K562 (cell line): ENCODE measurements around the gene SNAP23. TPM values are rescaled to one million over a fixed set of nuclear protein-coding genes. Genes with fewer than 3 reads are reported as not detected.

Experiments used
- BRD4 ChIP-seq: fragments of 200-600 bp; sonication (generic); IDR thresholded peaks from 2 replicates; pipeline ENCODE4 v1.6.1; 2017; ENCODE audit warnings: inconsistent platforms
- KLF16 ChIP-seq: IDR thresholded peaks from 2 replicates; pipeline ENCODE4 v1.6.1; 2016; ENCODE audit warnings: antibody characterized with exemption
- SMARCE1 ChIP-seq: fragments of 450-650 bp; IDR thresholded peaks from 2 replicates; pipeline ENCODE4 v1.7.1; 2016; ENCODE audit warnings: mild to moderate bottlenecking
- TAF9B ChIP-seq: fragments of 450-650 bp; IDR thresholded peaks from 2 replicates; pipeline ENCODE4 v1.6.1; 2018; ENCODE audit warnings: mild to moderate bottlenecking; ENCODE audit not compliant: partially characterized antibody
- TARDBP ChIP-seq: fragments of 450-650 bp; IDR thresholded peaks from 2 replicates; pipeline ENCODE4 v1.6.1; 2016
- ZNF165 ChIP-seq: fragments of 250-450 bp; sonication (Bioruptor Pico); IDR thresholded peaks from 2 replicates; pipeline ENCODE4 v1.4.0; 2020; ENCODE audit warnings: borderline replicate concordance
- ZNF263 ChIP-seq: sonication (generic); formaldehyde crosslinking; IDR thresholded peaks from 2 replicates; pipeline ENCODE4 v1.8.0; 2022; ENCODE audit warnings: mild to moderate bottlenecking, missing genetic modification reagents, borderline replicate concordance
- ZNF445 ChIP-seq: fragments of 250-450 bp; sonication (Bioruptor Pico); IDR thresholded peaks from 2 replicates; pipeline ENCODE4 v1.4.0; 2020; ENCODE audit warnings: low read depth, mild to moderate bottlenecking, moderate library complexity
- ZNF507 ChIP-seq: conservative IDR thresholded peaks from 2 replicates; pipeline ENCODE4 v1.6.1; 2017; ENCODE audit warnings: missing genetic modification characterization, missing compliant biosample characterization
- ZNF589 ChIP-seq: fragments of 200-800 bp; sonication (Bioruptor generic); IDR thresholded peaks from 2 replicates; pipeline ENCODE4 v1.6.1; 2016; ENCODE audit warnings: low read depth, missing genetic modification characterization, missing compliant biosample characterization
- ZNF830 ChIP-seq: fragments of 250-450 bp; sonication (Bioruptor Pico); IDR thresholded peaks from 2 replicates; pipeline ENCODE4 v1.5.0; 2021; ENCODE audit warnings: mild to moderate bottlenecking
- polyA plus RNA-seq, 8 experiments: library from polyadenylated mRNA; depleted of rRNA in 4 of 8; stranded (reverse) in 5 of 8; unstranded in 3 of 8; fragments of >200 nt; fragmentation: Nextera tagmentation in 2 of 8; fragmentation: Illumina TruSeq in 1 of 8; extraction: Ambion mirVana in 2 of 8; extraction: Trizol in 1 of 8; gene quantifications; 2 replicates each; pipeline versions ENCODE4 v1.2.1 to v1.2.3, GENCODE V29; 2011 to 2014; ENCODE audit warnings: inconsistent platforms in 1 of 8, missing spikeins in 1 of 8
- total RNA-seq, 7 experiments: library from RNA; depleted of rRNA in 6 of 7; stranded (reverse); fragments of >200 nt in 6 of 7; fragmentation: Illumina TruSeq in 2 of 7; extraction: Trizol in 2 of 7; gene quantifications; 2 replicates each; pipeline versions ENCODE4 v1.2.1 to v1.2.3, GENCODE V29; 2011 to 2021; ENCODE audit warnings: low replicate concordance in 1 of 7
- TF ChIP-seq, protein P1 (sequence below): fragments of 250-450 bp; sonication (Bioruptor Pico); IDR thresholded peaks from 2 replicates; pipeline ENCODE4 v1.5.0; 2021
- TF ChIP-seq, protein P2 (sequence below): sonication (generic); formaldehyde crosslinking; IDR thresholded peaks from 2 replicates; pipeline ENCODE4 v1.8.1; 2023; ENCODE audit warnings: missing genetic modification reagents, mild to moderate bottlenecking, borderline replicate concordance
- TF ChIP-seq, protein P3 (sequence below): fragments of 450-650 bp; formaldehyde crosslinking; IDR thresholded peaks from 2 replicates; pipeline ENCODE4 v1.4.0; 2020; ENCODE audit warnings: mild to moderate bottlenecking, mixed read lengths
- TF ChIP-seq, protein P4 (sequence below), 2 experiments: fragments of 250-450 bp in 1 of 2; fragments of 450-650 bp in 1 of 2; sonication (Bioruptor Pico) in 1 of 2; IDR thresholded peaks; 2 replicates each; pipeline versions ENCODE4 v1.6.1 to v1.8.0; 2016 to 2021; ENCODE audit warnings: mild to moderate bottlenecking in 2 of 2, moderate library complexity in 2 of 2, missing compliant biosample characterization in 1 of 2, missing genetic modification characterization in 1 of 2
- TF ChIP-seq, protein P5 (sequence below): fragments of 450-650 bp; formaldehyde crosslinking; IDR thresholded peaks from 2 replicates; pipeline ENCODE4 v1.4.0; 2020; ENCODE audit warnings: mild to moderate bottlenecking, moderate library complexity

SNAP23 gene
- total and polyA plus RNA-seq, 9 of the 15 experiments (the other 6 are each of a cell fraction or from before 2014, with no cell fraction given), result 78.9 to 168 (median 117) TPM

DNA sequence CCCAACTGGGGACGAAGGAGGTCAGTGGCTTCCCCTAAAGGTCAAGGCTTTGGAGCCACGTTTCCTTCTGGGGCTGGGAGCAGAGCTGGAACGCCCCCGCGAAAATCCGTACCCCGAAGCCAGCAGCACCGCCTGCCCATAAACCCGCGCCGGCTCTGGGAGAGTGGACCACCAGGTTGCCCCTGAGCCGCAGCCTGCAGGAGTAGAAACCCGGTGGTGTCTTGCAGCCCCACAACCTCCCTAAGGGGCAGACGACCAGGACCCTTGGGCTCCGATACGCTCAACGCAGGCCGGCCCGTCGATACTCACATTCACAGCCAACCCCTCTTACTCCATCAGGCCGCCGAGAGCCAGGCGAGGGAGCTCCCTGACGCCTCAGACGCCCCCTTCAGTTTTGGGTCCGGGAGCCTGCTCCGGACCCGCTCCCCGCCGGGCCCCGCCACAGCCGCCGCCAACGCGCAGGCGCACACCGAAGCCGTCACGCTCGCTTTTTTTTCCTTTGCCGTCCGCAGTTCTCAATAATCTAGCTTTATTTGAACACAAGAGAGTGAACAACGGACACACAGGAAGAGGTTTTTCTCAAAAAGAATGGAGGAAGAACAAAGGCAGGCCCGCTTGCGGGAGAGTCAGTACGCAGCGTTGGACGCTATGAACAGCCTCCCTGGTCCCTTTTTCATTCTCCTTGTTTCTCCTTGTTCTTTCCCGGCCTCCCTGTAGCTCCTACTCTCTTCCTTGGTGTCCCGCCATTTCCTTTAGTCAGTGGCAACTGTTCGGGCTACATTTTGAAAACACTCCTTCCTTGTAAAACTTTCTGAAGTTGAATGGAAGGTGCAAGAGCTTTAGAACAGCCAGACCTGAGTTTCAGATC lies 4.5 kb upstream of the SNAP23 start, which contains the start of gene ZNF106 (continued):
- no peak for TF ChIP-seq ZNF263
- TF ChIP-seq ZNF507 (tag), result no peak
- TF ChIP-seq TARDBP, result no peak
- TF ChIP-seq SMARCE1, result peak; percentile 31; the same call in 1 of the 2 replicates
- peak; percentile 73 for TF ChIP-seq ZNF589 (CRISPR knock-in tag)
- TF ChIP-seq, protein P1, sequence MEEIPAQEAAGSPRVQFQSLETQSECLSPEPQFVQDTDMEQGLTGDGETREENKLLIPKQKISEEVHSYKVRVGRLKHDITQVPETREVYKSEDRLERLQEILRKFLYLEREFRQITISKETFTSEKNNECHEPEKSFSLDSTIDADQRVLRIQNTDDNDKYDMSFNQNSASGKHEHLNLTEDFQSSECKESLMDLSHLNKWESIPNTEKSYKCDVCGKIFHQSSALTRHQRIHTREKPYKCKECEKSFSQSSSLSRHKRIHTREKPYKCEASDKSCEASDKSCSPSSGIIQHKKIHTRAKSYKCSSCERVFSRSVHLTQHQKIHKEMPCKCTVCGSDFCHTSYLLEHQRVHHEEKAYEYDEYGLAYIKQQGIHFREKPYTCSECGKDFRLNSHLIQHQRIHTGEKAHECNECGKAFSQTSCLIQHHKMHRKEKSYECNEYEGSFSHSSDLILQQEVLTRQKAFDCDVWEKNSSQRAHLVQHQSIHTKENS (CRISPR knock-in tag), result no peak
- peak; percentile 66; the same call in 1 of the 2 replicates for TF ChIP-seq BRD4
- TF ChIP-seq, protein P2, sequence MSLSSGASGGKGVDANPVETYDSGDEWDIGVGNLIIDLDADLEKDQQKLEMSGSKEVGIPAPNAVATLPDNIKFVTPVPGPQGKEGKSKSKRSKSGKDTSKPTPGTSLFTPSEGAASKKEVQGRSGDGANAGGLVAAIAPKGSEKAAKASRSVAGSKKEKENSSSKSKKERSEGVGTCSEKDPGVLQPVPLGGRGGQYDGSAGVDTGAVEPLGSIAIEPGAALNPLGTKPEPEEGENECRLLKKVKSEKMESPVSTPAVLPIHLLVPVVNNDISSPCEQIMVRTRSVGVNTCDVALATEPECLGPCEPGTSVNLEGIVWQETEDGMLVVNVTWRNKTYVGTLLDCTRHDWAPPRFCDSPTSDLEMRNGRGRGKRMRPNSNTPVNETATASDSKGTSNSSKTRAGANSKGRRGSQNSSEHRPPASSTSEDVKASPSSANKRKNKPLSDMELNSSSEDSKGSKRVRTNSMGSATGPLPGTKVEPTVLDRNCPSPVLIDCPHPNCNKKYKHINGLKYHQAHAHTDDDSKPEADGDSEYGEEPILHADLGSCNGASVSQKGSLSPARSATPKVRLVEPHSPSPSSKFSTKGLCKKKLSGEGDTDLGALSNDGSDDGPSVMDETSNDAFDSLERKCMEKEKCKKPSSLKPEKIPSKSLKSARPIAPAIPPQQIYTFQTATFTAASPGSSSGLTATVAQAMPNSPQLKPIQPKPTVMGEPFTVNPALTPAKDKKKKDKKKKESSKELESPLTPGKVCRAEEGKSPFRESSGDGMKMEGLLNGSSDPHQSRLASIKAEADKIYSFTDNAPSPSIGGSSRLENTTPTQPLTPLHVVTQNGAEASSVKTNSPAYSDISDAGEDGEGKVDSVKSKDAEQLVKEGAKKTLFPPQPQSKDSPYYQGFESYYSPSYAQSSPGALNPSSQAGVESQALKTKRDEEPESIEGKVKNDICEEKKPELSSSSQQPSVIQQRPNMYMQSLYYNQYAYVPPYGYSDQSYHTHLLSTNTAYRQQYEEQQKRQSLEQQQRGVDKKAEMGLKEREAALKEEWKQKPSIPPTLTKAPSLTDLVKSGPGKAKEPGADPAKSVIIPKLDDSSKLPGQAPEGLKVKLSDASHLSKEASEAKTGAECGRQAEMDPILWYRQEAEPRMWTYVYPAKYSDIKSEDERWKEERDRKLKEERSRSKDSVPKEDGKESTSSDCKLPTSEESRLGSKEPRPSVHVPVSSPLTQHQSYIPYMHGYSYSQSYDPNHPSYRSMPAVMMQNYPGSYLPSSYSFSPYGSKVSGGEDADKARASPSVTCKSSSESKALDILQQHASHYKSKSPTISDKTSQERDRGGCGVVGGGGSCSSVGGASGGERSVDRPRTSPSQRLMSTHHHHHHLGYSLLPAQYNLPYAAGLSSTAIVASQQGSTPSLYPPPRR (CRISPR knock-in tag), result no peak
- TF ChIP-seq, protein P3, sequence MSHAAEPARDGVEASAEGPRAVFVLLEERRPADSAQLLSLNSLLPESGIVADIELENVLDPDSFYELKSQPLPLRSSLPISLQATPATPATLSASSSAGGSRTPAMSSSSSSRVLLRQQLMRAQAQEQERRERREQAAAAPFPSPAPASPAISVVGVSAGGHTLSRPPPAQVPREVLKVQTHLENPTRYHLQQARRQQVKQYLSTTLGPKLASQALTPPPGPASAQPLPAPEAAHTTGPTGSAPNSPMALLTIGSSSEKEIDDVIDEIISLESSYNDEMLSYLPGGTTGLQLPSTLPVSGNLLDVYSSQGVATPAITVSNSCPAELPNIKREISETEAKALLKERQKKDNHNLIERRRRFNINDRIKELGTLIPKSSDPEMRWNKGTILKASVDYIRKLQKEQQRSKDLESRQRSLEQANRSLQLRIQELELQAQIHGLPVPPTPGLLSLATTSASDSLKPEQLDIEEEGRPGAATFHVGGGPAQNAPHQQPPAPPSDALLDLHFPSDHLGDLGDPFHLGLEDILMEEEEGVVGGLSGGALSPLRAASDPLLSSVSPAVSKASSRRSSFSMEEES (CRISPR knock-in tag), result no peak
- no peak for TF ChIP-seq ZNF445
- TF ChIP-seq, protein P4, sequence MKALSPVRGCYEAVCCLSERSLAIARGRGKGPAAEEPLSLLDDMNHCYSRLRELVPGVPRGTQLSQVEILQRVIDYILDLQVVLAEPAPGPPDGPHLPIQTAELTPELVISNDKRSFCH (CRISPR knock-in tag; IDR thresholded peaks at IDR 0.05), result no peak
- TF ChIP-seq, protein P4 (tag; IDR thresholded peaks at IDR 0.05), result no peak
- TF ChIP-seq, protein P5, sequence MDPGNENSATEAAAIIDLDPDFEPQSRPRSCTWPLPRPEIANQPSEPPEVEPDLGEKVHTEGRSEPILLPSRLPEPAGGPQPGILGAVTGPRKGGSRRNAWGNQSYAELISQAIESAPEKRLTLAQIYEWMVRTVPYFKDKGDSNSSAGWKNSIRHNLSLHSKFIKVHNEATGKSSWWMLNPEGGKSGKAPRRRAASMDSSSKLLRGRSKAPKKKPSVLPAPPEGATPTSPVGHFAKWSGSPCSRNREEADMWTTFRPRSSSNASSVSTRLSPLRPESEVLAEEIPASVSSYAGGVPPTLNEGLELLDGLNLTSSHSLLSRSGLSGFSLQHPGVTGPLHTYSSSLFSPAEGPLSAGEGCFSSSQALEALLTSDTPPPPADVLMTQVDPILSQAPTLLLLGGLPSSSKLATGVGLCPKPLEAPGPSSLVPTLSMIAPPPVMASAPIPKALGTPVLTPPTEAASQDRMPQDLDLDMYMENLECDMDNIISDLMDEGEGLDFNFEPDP (CRISPR knock-in tag), result no peak
- no peak for TF ChIP-seq KLF16
- no peak for TF ChIP-seq ZNF165 (CRISPR knock-in tag)
- 0 out of 2 replicates have a peak, but pooled peaks have one; percentile 57 for TF ChIP-seq ZNF830 (CRISPR knock-in tag)
- TF ChIP-seq TAF9B, result peak; percentile 94
